ENCODE measurements around the gene PTPRD. TPM values are rescaled to one million over a fixed set of nuclear protein-coding genes. Genes with fewer than 3 reads are reported as not detected.

Gene PTPRD
- total and polyA plus RNA-seq, 2 of the 4 experiments (the other 2 are of a cell fraction), result 0.07 to 0.18 TPM

GRCh38 chr9:8434621-8435020 lies 2178.2 kb downstream of the PTPRD start:
- no peaks in the 10 kb centered on the region; the same call in 1 of the 2 replicates for H3K9me3 ChIP-seq (ENCODE audit: control insufficient read depth, insufficient read depth, low read length)
- no peak overlapping the region for H3K14ac ChIP-seq (replicated peaks; ENCODE audit: low read depth, low read length)
- in situ Hi-C loops (cut with MboI; ENCODE audit: low sequenced_read_pairs), result no loop called here
- no peaks in the 10 kb centered on the region for H3K36me3 ChIP-seq (ENCODE audit: control insufficient read depth, insufficient read depth, low read length)
- H4K91ac ChIP-seq (ENCODE audit: insufficient read depth, low read depth, low read length), result no peak overlapping the region
- no peak overlapping the region for H2BK20ac ChIP-seq (ENCODE audit: low read depth, low read length)
- H3K4me1 ChIP-seq (ENCODE audit: control insufficient read depth, insufficient read depth, low read length), result no peaks in the 10 kb centered on the region
- H2BK120ac ChIP-seq (ENCODE audit: low read depth, low read length), result no peak overlapping the region
- TF ChIP-seq RFX5 (IDR thresholded peaks at IDR 0.05; ENCODE audit: low read depth, low read length) (no peak), MAZ (IDR thresholded peaks at IDR 0.05; ENCODE audit: borderline replicate concordance, low read depth, low read length) (no peak), RAD21 (IDR thresholded peaks at IDR 0.05; ENCODE audit: low read length) (no peak), CHD1 (IDR thresholded peaks at IDR 0.05; ENCODE audit: low read depth, low read length) (no peak), NFE2L2 (IDR thresholded peaks at IDR 0.05; ENCODE audit: low read depth, low read length) (no peak), RCOR1 (IDR thresholded peaks at IDR 0.05; ENCODE audit: insufficient replicate concordance, low read length) (no peak), CEBPB (IDR thresholded peaks at IDR 0.05; ENCODE audit: low read depth, low read length) (no peak), CTCF (conservative IDR thresholded peaks at IDR 0.05; ENCODE audit: low read depth, low read length) (no peak), MAFK (IDR thresholded peaks at IDR 0.05; ENCODE audit: low read depth, low read length) (no peak), BHLHE40 (IDR thresholded peaks at IDR 0.05; ENCODE audit: low read depth, low read length) (no peak)
- TF ChIP-seq, protein P1, sequence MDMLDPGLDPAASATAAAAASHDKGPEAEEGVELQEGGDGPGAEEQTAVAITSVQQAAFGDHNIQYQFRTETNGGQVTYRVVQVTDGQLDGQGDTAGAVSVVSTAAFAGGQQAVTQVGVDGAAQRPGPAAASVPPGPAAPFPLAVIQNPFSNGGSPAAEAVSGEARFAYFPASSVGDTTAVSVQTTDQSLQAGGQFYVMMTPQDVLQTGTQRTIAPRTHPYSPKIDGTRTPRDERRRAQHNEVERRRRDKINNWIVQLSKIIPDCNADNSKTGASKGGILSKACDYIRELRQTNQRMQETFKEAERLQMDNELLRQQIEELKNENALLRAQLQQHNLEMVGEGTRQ (IDR thresholded peaks at IDR 0.05; ENCODE audit: low read depth, low read length), result no peak
- CTCF ChIA-PET, result no interaction called here
- no peak overlapping the region for H3K18ac ChIP-seq (ENCODE audit: low read depth, low read length)
- H3K4me2 ChIP-seq (ENCODE audit: low read depth, low read length), result no peak overlapping the region
- intact Hi-C loops (cut with micrococcal nuclease), result no loop called here
- H2AFZ ChIP-seq (replicated peaks; ENCODE audit: low read length, poor library complexity), result no peak overlapping the region
- no peaks in the 10 kb centered on the region for H4K20me1 ChIP-seq (ENCODE audit: insufficient read depth, low read length)
- H4K8ac ChIP-seq (ENCODE audit: low read depth in 2 of 2, low read length in 2 of 2), result no peak overlapping the region
- no peak overlapping the region for H3K27ac ChIP-seq (ENCODE audit: insufficient read depth, low read length)
- no CpG with 5 or more reads among the region's 3 CpGs for WGBS, 2 experiments (ENCODE audit: extremely low coverage in 2 of 2, insufficient read length in 1 of 2)
- H3K23ac ChIP-seq (ENCODE audit: low read depth, low read length), result no peak overlapping the region
- H2BK5ac ChIP-seq (ENCODE audit: low read depth, low read length, poor library complexity, severe bottlenecking), result no peak overlapping the region
- no peak for DNase-seq
- H3K9me1 ChIP-seq (ENCODE audit: insufficient read depth, low read length), result no peaks in the 10 kb centered on the region
- dilution Hi-C loops (cut with HindIII; ENCODE audit: low sequenced_read_pairs, unreplicated experiment), result no loop called here
- no peak overlapping the region for H3K4ac ChIP-seq (ENCODE audit: low read depth, low read length)
- H3K4me3 ChIP-seq (ENCODE audit: insufficient read depth, low read depth, low read length), result no peak overlapping the region
- H2AK5ac ChIP-seq (ENCODE audit: low read depth, low read length), result no peak overlapping the region
- ATAC-seq (ENCODE audit: low read depth), result no peak
- no peak overlapping the region for H3K9ac ChIP-seq (ENCODE audit: low read depth, low read length)
- POLR2A ChIA-PET (ENCODE audit: unreplicated experiment), result no interaction called here
- H3K27me3 ChIP-seq (ENCODE audit: control insufficient read depth, insufficient read depth, low read length), result no peaks in the 10 kb centered on the region
- BruUV-seq (replicated peaks), result no TSS peak
- no peak overlapping the region for H2BK15ac ChIP-seq (ENCODE audit: low read depth, low read length)
- H3K56ac ChIP-seq (ENCODE audit: extremely low read depth, insufficient read depth, low read length), result no peak overlapping the region
- no peaks in the 10 kb centered on the region for H3K79me1 ChIP-seq (ENCODE audit: low read depth in 1 of 2, low read length in 2 of 2)
- no peak overlapping the region for H2AK9ac ChIP-seq (replicated peaks; ENCODE audit: low read depth, low read length, poor library complexity)
- H4K5ac ChIP-seq (ENCODE audit: low read depth, low read length), result no peak overlapping the region
